GM21381 (cell line): Measurements from ENCODE around the gene MUC4.
"Not testable (repeated sequence)": the region's sequence is repeated elsewhere in the genome, so short reads cannot be mapped to it uniquely, and the experiment has no call there.

Experiments
- ATAC-seq: cut with Tn5 transposase; IDR thresholded peaks from one replicate; pipeline ENCODE4 v1.9.1; 2021; ENCODE audit warnings: mild to moderate bottlenecking, moderate library complexity; ENCODE audit not compliant: unreplicated experiment

MUC4 gene

DNA sequence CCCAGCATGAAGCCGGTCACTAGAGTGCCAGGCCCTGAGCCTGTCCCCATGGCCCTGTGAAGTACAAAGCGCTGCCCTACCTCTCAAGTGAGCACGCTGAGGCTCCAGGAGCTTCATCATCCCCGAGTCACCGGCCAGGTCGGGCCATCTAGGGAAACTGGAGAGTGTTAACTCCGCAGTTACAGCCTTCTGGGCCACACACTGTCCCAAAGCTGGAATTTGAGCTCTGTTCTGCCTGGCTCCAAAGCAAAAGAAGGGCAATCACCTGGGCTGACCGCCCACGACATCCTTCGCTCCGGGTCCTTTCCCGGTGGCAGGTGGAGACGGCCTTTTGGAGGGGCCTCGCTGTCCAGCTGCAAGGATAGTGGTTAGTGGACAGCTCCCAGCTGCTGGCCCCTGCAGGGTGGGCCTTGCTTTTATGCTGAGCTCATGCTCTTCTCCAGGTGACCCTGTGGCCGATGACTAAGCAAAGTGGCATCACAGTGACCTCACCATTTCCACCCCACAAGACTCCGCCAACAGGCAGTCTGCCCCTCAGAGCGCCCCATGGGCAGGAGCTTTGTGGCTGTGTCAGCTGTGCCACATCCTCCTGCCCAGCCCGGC is 3.5 kb upstream of the MUC4 start:
- ATAC-seq = no peak

DNA sequence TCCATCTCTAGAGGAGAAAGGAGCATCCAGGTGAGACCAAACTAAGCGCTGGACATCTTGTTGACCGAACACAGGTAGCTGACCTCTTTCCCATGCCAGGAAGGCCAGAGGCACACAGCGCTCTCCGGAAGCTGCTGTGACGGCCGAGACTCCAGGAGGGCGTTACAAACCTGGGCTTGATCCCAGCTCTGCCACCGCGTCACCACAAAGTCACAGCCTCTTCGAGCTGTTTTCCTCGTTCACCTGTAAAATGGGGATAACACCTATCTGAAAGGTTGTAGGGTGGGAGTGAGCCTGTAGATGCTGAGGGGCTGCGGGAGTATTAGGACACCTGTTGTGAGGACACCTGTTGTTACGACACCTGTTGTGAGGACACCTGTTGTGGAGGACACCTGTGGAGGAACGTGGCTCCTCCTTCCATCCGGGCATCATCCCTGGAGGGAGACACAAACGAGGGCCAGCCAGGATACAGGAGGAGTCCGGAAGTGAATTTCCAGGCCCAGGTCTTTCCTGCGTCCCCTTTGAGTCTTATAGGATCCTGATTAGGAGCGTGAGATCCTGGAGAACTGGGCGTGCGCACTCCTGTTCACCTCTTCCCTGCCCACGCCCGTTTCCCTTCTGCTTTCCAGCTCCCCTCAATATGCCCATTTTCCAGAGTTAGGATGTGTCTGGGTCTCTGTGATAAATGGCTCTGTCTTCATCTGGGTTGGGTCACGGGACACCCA is 2.3 kb upstream of the MUC4 start:
- no peak for ATAC-seq

DNA sequence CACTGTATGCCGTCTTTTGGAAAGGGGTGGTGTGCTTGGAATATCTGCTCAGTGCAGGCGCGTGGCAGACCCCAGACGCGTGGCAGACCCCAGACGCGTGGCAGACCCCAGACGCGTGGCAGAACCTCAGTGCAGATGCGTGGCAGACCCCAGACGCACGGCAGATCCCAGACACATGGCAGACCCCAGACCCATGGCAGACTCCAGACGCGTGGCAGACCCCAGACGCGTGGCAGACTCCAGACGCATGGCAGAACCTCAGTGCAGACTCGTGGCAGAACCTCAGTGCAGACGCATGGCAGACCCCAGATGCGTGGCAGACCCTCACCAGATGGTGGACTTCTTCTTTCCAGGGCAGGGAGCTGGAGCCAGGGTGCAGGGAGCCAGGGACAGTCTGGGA is 637 bp upstream of the MUC4 start:
- no peak for ATAC-seq

DNA sequence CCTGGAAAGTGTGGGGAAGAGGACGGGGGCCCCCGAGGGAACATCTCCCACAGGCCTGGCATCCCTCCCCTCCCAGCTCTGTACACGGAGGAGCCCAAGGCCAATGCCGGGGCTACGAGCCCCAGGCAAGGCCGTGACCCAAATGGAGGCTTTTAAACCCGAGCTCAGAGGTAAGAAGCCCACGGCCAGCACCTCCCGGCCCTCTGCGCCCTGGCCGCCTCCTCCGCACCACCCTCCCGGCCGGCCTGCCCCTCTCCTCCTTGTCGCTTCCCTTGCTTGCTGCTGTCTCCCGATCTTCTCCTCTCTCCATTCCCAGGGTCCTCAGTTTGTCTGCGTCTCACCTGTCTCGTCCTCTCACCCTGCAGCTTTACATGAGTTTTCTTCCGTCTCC is 1.3 kb downstream of the MUC4 start:
- no peak for ATAC-seq

DNA sequence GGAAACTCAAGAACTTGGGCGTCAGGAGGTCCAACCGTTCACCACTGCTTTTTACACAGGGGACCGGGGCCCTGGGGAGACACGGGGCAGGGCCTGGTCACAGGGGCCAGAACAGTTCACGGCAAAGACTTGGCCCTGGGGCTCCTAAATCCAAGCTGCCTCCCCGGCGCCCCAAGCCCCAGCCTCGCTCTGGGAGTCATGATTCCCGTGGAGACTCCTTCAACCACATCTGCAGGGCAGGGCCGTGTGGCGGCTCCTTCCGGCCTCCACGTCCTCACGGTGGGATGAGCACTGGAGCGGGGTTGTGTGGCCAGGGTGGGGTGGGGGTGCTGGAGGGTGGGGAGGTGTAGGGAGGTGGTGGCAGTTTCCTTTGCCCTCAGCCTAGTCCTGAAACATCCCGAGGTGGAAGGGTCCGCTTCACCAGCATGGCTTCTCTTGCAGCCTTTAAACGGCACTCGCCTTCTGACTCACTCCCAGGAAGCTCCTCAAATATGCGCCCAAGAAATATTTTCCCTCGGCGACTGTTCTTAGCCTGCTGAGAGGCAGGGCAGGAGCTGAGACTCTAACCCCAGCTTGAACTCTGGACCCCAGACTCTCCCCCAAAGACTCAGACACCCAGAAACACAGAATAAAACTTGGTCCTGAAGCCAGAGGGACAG is 1.8 kb downstream of the MUC4 start:
- no peak for ATAC-seq

DNA sequence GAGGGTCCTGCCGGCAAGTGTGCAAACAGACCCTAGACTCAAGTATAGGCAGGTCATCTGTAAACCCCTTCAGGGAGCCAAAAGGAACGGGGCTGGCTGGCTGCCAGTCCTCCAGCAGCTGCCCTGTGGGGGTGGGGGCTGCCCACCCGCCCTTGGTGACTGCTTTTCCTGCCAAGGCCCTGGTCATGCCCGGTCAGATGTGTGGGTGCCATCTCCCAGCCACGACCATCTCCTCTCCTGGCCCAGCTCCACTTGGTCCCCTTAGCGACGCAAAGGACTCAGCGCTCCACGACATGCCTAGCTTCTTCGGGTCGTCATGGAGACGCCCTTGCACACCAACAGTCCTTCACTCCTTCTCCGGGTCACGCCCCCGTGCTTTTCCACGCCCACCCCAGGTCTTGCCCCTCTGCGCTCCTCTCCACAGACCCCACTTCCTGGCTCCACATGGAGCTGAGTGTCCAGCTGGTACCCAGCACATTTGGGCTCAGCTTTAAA is 2.4 kb downstream of the MUC4 start:
- no peak for ATAC-seq

DNA sequence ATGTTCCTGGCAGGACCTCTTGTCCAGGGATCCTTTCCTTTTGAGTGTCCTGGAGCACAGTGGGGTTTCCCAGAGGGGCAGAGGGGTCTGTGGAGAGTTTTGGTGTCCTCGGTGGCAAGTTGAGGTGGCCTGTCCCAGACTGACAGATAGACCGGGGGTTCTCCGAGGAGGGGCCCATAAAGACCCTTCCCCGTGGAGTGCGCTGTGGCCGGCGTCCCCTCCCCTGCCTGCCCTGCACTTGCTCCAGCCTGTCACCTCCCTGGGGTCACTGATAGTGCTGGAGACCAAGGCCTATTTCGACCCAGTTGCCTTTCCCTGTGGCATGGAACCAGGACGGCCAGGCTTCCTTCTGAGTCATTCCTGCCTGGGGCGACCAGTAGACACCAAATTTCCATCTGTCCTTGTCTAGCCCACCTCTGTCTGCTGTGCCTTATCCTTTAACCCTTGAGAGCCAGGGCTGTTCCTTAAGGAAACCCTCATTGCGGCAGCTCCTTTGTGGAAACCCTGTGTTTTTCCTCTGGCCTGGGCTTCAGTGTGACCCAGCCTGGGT is 2.9 kb downstream of the MUC4 start:
- ATAC-seq = no peak

DNA sequence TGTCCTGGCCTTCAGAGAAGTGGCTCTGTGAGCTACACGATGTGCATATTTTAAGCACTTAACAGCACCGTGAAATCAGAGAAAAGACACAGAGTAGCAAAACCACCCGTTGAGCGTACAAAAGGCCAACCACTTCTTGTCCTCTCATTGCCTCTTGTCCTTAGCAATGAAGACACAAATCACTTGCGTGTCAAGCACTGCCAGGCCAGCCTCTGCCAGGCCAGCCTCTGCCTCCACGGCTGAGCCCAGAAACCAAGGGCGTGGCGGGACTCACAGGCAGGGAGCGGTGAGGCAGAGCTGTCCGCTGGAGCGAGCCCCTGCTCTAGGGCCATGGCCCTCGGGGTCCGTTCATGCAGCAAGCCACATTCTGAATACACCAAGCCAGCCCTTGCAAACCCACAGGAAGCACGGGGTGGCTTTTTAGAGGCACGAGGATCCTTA is 4.0 kb downstream of the MUC4 start:
- ATAC-seq = no peak

DNA sequence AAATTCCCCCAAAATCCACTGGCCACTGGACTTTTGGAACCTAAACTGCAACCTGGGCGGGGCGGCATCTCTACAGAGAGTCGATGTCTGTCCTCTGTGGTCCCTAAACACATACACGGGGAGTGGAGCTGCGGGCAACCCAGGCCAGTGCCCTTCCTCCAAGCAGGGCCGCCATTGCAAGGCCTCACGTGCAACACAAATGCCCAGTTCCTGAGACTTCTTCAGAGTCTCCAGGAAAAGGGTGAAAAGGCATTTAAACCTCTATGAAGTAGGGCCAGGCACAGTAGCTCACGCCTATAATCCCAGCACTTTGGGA is 4.9 kb downstream of the MUC4 start:
- ATAC-seq = no peak

DNA sequence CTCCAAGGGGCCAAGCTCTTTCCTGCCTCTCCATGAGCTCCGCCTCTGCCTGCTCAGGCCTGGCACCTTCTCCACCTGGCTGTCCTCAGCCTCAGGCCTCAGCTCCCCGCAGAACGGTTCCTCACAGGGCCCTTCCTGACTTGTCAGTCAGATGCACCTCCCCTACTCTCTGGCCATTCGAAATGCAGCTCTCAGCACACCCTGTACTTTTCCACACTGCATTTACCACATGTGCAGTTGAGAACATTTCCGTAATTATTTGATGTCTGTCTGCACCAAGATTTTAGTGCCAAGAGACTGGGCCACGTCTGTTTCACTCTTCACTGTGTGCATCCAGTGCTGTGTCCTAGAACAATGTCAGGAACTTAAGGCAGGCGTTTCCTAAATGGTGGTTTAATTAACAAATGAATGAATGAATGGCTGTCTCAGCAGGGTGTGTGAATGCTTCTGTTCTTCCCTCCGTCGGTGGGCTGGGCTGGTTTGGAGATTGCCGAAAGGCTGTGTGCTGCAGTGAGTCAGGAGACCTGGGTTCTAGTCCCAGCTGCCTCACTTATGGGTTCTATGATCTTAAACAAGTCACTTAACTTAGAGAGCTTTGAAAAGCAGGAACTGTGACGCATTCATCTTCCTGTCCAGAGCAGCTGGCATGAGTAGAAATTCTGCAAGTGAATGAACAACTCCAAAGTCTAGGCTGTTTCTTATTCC is 5.4 kb downstream of the MUC4 start:
- ATAC-seq = no peak

DNA sequence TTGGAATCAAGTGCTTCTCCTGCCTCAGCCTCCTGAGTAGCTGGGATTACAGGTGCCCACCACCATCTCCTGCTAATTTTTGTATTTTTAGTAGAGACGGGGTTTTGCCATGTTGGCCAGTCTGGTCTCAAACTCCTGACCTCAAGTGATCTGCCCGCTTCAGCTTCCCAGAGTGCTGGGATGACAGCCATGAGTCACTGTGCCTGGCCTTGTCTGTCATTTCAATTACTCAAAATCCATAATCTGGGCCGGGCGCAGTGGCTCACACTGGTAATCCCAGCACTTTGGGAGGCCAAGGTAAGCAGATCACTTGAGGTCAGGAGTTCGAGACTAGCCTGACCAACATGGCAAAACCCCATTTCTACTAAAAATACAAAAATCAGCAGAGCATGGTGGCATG is 6.1 kb downstream of the MUC4 start:
- ATAC-seq = not testable (repeated sequence)

DNA sequence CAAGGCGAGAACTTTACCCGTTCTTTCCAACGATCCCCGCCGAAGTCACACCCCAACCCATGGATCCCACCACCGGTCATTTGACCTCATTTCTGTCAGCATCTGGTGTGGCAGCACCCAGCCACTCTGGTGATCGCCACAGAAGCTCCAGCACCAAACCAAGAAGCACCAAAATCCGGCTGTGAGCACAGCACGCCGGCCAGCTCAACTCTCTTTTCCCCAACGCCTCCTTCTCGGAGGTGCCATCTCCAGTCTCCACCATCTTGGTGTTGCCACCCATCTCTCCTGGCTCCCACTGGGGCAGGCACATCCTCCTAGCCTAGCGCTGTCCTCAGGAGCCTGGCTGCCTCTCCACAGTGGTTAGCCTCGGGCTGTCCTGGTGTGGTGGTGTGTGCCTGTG is 6.5 kb downstream of the MUC4 start:
- no peak for ATAC-seq

DNA sequence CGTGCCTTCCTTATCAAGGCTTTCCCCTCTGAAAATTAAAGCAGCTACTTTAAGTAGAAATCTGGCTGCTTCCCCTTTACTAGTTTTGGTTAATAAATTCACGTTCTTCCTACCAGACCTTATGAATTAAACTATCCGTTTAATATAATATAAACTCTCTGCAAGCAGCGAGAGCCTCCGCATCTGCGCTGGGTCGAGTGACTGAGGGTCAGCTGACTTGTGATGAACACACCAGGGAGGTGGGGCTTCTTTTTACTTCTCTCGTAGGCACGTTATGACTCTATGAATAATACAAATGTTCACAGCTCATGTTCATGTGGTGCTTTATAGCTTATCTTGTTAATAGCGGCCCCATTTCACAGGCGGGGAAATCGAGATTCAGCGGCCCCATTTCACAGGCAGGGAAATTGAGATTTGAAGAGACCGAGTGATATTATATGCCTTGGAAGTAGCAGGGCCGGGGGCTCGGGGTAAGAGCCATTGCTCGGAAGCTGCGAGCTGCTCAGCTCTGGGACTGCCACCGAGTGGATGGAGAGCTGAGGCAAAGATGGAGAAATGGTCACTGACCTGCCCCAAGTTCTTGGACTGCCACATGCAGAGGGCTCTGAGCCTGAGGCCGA is 8.3 kb downstream of the MUC4 start:
- ATAC-seq = no peak

DNA sequence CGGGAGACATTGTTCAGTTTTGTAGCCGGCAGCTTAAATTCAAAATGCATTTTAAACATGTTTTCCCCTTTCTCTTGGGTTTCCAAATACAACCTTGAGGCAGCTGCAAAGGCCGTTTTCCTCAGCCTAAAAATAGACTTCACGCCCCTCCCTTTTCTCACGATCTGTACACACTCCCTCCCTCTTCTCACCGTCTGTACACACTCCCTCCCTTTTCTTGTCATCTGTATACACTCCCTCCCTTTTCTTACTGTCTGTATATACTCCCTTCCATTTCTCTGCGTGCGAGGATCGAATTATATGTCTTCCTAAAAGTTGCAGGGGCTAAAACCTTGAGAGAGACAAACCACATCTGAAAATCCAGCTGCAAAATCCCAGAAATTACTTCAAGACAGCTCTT is 8.9 kb downstream of the MUC4 start:
- no peak for ATAC-seq

DNA sequence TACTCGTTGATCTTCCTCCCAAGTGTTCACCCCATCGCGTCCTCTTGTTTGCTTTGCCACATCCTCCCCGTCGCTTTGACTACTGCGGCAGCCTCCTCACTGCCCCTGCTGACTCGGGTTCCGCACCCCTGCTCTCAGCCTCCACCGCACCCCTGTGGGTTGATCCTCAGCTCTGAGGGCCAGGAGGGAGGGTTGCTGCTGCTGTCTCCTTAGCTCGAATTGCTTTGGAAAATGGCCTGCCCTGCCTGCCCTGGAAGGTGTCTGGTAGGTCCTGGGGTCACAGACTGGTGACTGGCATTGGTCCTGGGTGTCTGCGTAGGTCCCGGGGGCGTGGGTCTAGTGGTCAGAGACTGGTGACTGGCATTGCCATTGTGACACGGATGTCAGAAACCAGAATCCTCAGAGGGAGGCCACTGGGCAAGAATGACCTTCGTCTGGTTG is 9.4 kb downstream of the MUC4 start:
- no peak for ATAC-seq

DNA sequence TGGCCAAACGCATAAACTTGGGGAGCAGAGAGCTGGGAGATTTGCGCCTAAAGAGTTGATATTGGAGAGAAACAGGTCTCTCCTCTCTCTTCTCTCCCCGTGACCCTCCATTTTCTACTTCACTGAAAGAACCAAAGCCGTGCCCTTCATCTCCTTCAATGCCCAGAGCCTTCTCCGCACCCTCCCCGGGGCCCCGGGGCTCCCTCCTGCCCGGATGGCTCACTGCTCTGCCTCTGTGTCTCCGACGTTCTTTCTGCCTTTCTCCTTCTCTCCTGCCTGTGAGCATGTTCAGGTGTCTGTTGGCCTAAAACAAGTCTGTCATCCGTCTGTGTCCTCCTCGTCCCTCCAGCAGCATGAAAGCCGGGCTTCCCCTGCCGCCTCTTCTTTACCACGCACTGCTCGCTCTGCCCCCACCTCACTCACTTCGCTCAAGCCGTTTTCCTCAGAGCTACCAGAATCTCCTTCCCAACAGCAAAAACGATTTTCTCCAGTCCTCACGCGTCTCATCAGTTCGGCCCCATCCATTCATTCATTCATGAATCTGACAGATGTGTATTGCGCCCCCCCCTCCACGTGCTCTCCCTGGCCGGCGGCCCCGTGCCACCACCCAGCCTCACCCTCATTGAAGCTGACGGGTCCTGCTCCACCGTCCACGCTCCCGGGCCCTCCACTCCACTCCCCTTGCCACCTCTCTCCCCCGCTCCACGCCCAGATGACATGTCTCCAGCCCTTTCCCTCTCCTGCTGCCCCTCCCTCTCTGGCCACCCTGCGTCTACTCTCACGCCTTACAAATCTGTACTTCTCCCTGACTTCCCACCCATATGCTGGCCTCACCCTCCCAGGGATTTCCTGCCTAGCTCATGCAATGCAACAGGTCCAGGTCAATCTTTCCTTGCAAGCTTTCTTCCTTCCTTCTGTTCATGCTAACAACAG is 10.2 kb downstream of the MUC4 start:
- no peak for ATAC-seq

DNA sequence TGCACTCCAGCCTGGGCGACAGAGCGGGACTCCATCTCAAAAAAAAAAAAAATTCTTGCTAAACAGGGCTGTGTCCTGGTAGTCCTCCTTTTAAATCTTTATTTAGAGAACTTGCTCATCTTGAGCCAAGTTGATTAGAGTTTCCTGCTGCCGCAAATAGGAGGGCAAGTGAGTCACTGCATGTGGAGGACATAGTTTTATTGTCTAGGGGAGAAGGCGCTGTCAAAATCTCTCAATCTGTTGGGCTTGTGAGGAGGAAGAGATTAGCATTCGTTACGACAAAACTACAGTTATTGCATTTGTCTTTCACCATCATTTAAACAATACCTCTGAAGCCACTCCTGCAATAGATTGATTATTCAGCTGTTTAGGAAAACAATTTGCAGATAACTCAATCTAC is 11.5 kb downstream of the MUC4 start:
- ATAC-seq = no peak

DNA sequence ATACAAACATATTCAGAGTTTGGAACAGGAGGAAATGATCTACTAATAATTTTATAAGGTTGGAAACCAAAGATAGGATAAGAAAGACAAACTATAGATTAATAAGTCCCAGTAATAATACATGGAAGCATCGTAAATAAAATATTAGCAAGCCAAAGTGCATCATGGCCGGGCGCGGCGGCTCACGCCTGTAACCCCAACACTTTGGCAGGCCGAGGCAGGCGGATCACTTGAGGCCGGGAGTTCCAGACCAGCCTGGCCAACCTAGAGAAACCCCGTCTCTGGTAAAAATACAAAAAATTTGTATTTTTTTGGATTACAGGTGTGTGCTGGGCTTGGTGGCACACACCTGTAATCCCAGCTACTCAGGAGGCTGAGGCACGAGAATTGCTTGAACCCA is 14.9 kb downstream of the MUC4 start:
- ATAC-seq = no peak

DNA sequence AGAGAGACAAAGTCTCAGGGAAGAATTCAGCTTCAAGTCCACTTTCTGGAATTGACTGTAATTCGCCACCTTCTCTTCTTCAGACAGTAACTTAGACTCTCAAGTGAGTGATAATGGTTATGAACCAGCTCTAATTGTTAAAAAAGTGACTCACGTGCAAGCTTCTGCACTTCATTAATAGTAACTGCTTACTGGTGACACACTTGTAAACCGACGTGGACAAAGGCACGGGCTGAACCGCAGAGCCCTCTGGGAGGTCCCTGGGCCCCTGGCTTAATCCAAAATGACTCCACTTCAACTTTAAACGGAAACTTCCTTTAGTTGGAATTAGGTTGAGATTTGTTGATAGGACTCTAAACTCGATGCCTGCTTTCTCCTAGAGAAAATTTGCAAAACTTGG is 17.0 kb downstream of the MUC4 start:
- no peak for ATAC-seq

DNA sequence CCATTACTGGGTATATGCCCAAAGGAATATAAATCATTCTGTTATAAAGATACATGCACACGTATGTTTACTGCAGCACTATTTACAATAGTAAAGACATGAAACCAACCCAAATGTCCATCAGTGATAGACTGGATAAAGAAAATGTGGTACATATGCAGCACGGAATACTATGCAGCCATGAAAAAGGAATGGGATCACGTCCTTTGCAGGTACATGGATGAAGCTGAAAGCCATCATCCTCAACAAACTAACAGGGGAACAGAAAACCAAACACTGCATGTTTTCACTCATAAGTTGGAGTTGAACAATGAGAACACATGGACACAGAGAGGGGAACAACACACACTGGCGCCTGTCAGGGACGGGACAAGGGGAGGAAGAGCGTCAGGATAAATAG is 19.1 kb downstream of the MUC4 start:
- not testable (repeated sequence) for ATAC-seq
